HepG2 (cell line): Measurements from ENCODE around the gene RHD. TPM values are rescaled to one million over a fixed set of nuclear protein-coding genes. Genes with fewer than 3 reads are reported as not detected.
"Not testable (repeated sequence)": the region's sequence is repeated elsewhere in the genome, so short reads cannot be mapped to it uniquely, and the experiment has no call there.

Source experiments
- ATAC-seq: fragments of 200-7000 bp; cut with Tn5 transposase; 3 replicates; pipeline ENCODE4 v1.9.1; 2020; ENCODE audit warnings: mild to moderate bottlenecking, moderate library complexity
- BruUV-seq: library from RNA; stranded (reverse); fragments of 400-500 nt; replicated peaks from 2 replicates; lab custom pipeline; 2021; lab: Mats Ljungman, UMichigan
- CTCF ChIA-PET: fragments of 300-600 bp; formaldehyde crosslinking; extraction: SDS; loops from one replicate; lab custom pipeline; 2021; ENCODE audit warnings: low total read pairs, inconsistent platforms, low intra/inter-chr PET ratio; lab: Yijun Ruan, JAX
- POLR2A ChIA-PET: fragments of 350-600 bp; sonication (Branson Sonifier 250); formaldehyde crosslinking; loops from one replicate; lab custom pipeline; 2020; ENCODE audit warnings: antibody characterized with exemption, inconsistent platforms; lab: Yijun Ruan, JAX
- DNase-seq: peaks from one replicate; pipeline ENCODE4 v3.0.0-alpha.2; 2015; ENCODE audit warnings: low spot score
- FAIRE-seq: peaks from 3 replicates; lab custom pipeline; 2011; peaks lifted over from hg19 to GRCh38; lab: Jason Lieb, UNC
- H2AFZ ChIP-seq: one replicate; pipeline ENCODE4 v1.6.1; 2011; ENCODE audit warnings: low read length, inconsistent platforms
- H3K27ac ChIP-seq: fragments of 300-600 bp; 3 replicates; pipeline ENCODE4 v1.8.0; 2011; ENCODE audit warnings: mixed run types, mild to moderate bottlenecking, mixed read lengths, low read length, inconsistent platforms; ENCODE audit not compliant: insufficient read depth; ENCODE audit errors: extremely low read length
- H3K27me3 ChIP-seq, 2 experiments: fragments of 200-600 bp in 1 of 2; 2 replicates in 1 of 2; 3 replicates in 1 of 2; pipeline versions ENCODE4 v1.6.0 to v1.8.0; 2011; ENCODE audit warnings: low read length in 2 of 2, mild to moderate bottlenecking in 2 of 2, moderate library complexity in 2 of 2, inconsistent platforms in 1 of 2; ENCODE audit not compliant: insufficient read depth in 2 of 2, control insufficient read depth in 1 of 2
- H3K36me3 ChIP-seq, 2 experiments: fragments of 200-600 bp in 1 of 2; replicated peaks in 1 of 2; 2 replicates in 1 of 2; 3 replicates in 1 of 2; pipeline versions ENCODE4 v1.5.1 to v1.8.0; 2011; ENCODE audit warnings: low read length in 2 of 2, inconsistent platforms in 1 of 2; ENCODE audit not compliant: insufficient read depth in 2 of 2, control insufficient read depth in 1 of 2
- H3K4me1 ChIP-seq: 2 replicates; pipeline ENCODE4 v1.5.1; 2012; ENCODE audit warnings: low read length, inconsistent platforms; ENCODE audit not compliant: insufficient read depth
- H3K4me2 ChIP-seq: 2 replicates; pipeline ENCODE4 v1.6.0; 2011; ENCODE audit warnings: low read depth, low read length, inconsistent platforms
- H3K4me3 ChIP-seq, 3 experiments: fragments of 200-600 bp in 1 of 3; sonication (generic), shearing (Covaris generic) in 1 of 3; replicated peaks in 1 of 3; 2 replicates each; pipeline ENCODE4 v1.5.1; 2011 to 2016; ENCODE audit warnings: low read length in 3 of 3, inconsistent platforms in 2 of 3, low read depth in 2 of 3, mild to moderate bottlenecking in 2 of 3, control low read depth in 1 of 3, mixed read lengths in 1 of 3; ENCODE audit not compliant: insufficient read depth in 1 of 3
- H3K79me2 ChIP-seq: one replicate; pipeline ENCODE4 v1.6.1; 2011; ENCODE audit warnings: low read length, inconsistent platforms; ENCODE audit not compliant: insufficient read depth
- H3K9ac ChIP-seq: 2 replicates; pipeline ENCODE4 v1.6.0; 2011; ENCODE audit warnings: mild to moderate bottlenecking, low read depth, low read length, inconsistent platforms; ENCODE audit not compliant: insufficient read depth
- H3K9me3 ChIP-seq: 2 replicates; pipeline ENCODE4 v1.5.1; 2012; ENCODE audit warnings: mild to moderate bottlenecking, low read length
- H4K20me1 ChIP-seq: 2 replicates; pipeline ENCODE4 v1.6.0; 2011; ENCODE audit warnings: inconsistent platforms, mild to moderate bottlenecking, low read length, moderate library complexity; ENCODE audit not compliant: insufficient read depth
- CTCF ChIP-seq: sonication (generic); formaldehyde crosslinking; IDR thresholded peaks from 2 replicates; pipeline ENCODE4 v1.5.0; 2020; ENCODE audit warnings: mild to moderate bottlenecking, missing genetic modification reagents, moderate library complexity
- MAFF ChIP-seq: IDR thresholded peaks from 2 replicates; pipeline ENCODE4 v1.6.1; 2011; ENCODE audit warnings: low read depth, low read length, improper control_type of control experiment
- WGBS: methylation state at CpG from one replicate; pipeline ENCODE4 v1.1.6; 2017; ENCODE audit warnings: low lambda C conversion rate; 5-methylcytosine and 5-hydroxymethylcytosine counted together
- in situ Hi-C: cut with HindIII; loops from 2 replicates; pipeline ENCODE4 v1.10.0; 2017; ENCODE audit warnings: low pct_unique_long_range_greater_than_20kb; ENCODE audit not compliant: extremely low pct_ligation_motif_present
- intact Hi-C: fragments of 100-400 bp; cut with micrococcal nuclease; formaldehyde crosslinking; loops from one replicate; pipeline ENCODE4 v1.10.0; 2022; ENCODE audit not compliant: unreplicated experiment
- polyA plus RNA-seq, 8 experiments: library from polyadenylated mRNA; depleted of rRNA in 3 of 8; stranded (reverse) in 7 of 8; unstranded in 1 of 8; fragments of >200 nt; fragmentation: Illumina TruSeq in 4 of 8; extraction: Trizol in 4 of 8; gene quantifications; 2 replicates each; pipeline versions ENCODE4 v1.2.1 to v1.2.3, GENCODE V29; 2011 to 2016; ENCODE audit warnings: low read depth in 4 of 8, missing spikeins in 1 of 8, mixed read lengths in 1 of 8; ENCODE audit not compliant: insufficient read depth in 1 of 8
- total RNA-seq, 5 experiments: library from RNA; depleted of rRNA; stranded (reverse); fragments of >200 nt; fragmentation: Illumina TruSeq; extraction: Trizol; gene quantifications; 2 replicates each; pipeline ENCODE4 v1.2.3, GENCODE V29; 2016; ENCODE audit warnings: low read depth in 1 of 5

The RHD gene
- total and polyA plus RNA-seq, 2 of the 13 experiments (the other 11 are each of a cell fraction or from before 2014, with no cell fraction given): not detected

GRCh38 chr1:25369241-25369640 is 96.9 kb downstream of the RHD start:
- peak; percentile 4 for DNase-seq
- no peak overlapping the region for H3K4me3 ChIP-seq
- in situ Hi-C loops: no loop called here
- no peak overlapping the region for H3K9ac ChIP-seq
- H3K4me1 ChIP-seq: no peaks in the 10 kb centered on the region
- H3K9me3 ChIP-seq: no peaks in the 10 kb centered on the region
- ChIA-PET POLR2A (no interaction called here), CTCF (no interaction called here)
- no peaks in the 10 kb centered on the region for H3K27me3 ChIP-seq
- FAIRE-seq: no peak
- intact Hi-C loops: no loop called here
- TF ChIP-seq MAFF (no peak), CTCF (peak; percentile 49)
- H3K4me2 ChIP-seq: no peak overlapping the region
- no peaks in the 10 kb centered on the region for H3K79me2 ChIP-seq
- peak; percentile 91 for ATAC-seq
- H3K36me3 ChIP-seq: no peaks in the 10 kb centered on the region
- H4K20me1 ChIP-seq: no peaks in the 10 kb centered on the region
- BruUV-seq: no TSS peak
- 12% methylated on average over 3 of the region's 4 CpGs for WGBS
- H2AFZ ChIP-seq: no peak overlapping the region
- no peak overlapping the region for H3K27ac ChIP-seq

- POLR2A ChIA-PET, DNase-seq, H3K27ac ChIP-seq, BruUV-seq, H3K79me2 ChIP-seq, H3K9me3 ChIP-seq, CTCF ChIA-PET, intact Hi-C loops, H4K20me1 ChIP-seq, H3K4me1 ChIP-seq, ATAC-seq, H3K4me2 ChIP-seq, FAIRE-seq, H3K4me3 ChIP-seq, H3K9ac ChIP-seq, H3K36me3 ChIP-seq, H3K27me3 ChIP-seq, H2AFZ ChIP-seq, in situ Hi-C loops: not testable (repeated sequence)
- WGBS: 40% methylated on average over 9 of the region's 12 CpGs
Observed at GRCh38 chr1:25369691-25370271, 97.5 kb downstream of the RHD start.

- DNase-seq, H3K27me3 ChIP-seq, H3K4me1 ChIP-seq, H3K4me2 ChIP-seq, ATAC-seq, H3K79me2 ChIP-seq, POLR2A ChIA-PET, H4K20me1 ChIP-seq, in situ Hi-C loops, H3K4me3 ChIP-seq, H3K9ac ChIP-seq, H2AFZ ChIP-seq, FAIRE-seq, H3K9me3 ChIP-seq, BruUV-seq, H3K36me3 ChIP-seq, CTCF ChIA-PET, intact Hi-C loops, H3K27ac ChIP-seq: not testable (repeated sequence)
- 64% methylated on average over 7 of the region's 7 CpGs for WGBS
Observed at GRCh38 chr1:25371757-25372156, 99.4 kb downstream of the RHD start.

GRCh38 chr1:25378367-25378766 is 106.1 kb downstream of the RHD start:
- H3K9ac ChIP-seq, H3K4me2 ChIP-seq, BruUV-seq, H3K27ac ChIP-seq, in situ Hi-C loops, POLR2A ChIA-PET, ATAC-seq, H2AFZ ChIP-seq, H3K4me3 ChIP-seq, H3K36me3 ChIP-seq, CTCF ChIA-PET, H3K27me3 ChIP-seq, H4K20me1 ChIP-seq, H3K4me1 ChIP-seq, DNase-seq, H3K9me3 ChIP-seq, FAIRE-seq, H3K79me2 ChIP-seq, intact Hi-C loops: not testable (repeated sequence)
- WGBS: 16% methylated on average over 3 of the region's 3 CpGs
